ENCODE measurements around the gene SPDYE6.
"Not testable (repeated sequence)": the region's sequence is repeated elsewhere in the genome, so short reads cannot be mapped to it uniquely, and the experiment has no call there.

Gene SPDYE6

DNA sequence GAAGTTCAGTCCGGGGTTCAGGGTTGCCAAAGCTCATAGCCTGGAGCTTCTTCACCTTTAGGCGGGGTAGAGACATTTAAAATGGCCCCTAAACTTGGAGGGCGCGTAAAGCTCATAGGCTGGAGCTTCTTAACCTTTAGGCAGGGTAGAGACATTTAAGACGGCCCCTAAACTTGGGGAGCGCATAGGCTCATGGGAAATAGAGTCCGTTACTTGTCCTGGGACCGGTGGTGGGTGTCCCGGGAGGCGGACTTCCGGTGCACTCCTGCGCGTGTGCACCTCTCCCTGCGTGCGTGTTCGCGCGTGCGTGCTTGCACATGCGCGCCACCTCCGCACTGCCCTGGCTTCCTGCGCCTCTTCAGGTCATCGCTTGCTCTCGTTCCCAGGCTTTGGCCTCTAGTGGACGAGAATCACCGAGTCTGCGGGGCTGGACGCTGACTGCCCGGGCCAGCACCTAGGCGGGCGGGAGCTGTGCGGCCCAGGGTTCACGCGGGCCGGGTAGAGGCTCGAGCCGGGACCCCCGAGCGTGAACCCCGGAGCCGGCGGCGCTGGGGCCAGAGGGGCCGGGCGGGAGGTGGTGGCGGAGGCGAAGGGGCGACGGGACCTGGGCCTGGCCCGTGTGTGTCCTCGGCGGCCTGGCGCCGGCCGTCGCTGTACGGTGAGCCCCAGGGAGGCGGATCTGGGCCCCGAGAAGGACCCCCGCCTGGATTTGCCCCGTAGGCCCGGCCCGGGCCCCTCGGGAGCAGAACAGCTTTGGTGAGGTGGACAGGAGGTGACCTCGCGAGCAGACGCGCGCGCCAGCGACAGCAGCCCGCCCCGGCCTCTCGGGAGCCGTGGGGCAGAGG, 7.5 kb upstream of the SPDYE6 start:
- peak; percentile 89 for DNase-seq

DNA sequence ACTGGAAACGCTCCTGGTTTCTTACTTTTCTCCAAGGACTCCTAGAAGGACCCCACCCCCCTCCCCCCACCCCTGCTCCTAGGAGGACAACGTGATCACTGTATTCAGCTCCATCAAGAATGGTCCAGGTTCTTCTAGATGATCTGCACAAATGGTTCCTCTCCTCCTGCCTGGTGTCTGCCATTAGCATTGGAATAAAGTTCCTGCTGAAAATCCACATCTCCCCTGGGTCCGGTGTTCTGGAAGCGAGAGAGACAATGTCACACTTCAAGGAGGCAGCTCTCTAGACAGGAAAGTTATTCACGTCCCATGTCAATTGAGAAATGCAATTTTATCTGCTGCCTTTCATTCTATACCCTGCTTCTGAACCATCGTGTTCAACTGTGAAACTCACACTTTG, 9.3 kb downstream of the SPDYE6 start:
- DNase-seq = not testable (repeated sequence)

DNA sequence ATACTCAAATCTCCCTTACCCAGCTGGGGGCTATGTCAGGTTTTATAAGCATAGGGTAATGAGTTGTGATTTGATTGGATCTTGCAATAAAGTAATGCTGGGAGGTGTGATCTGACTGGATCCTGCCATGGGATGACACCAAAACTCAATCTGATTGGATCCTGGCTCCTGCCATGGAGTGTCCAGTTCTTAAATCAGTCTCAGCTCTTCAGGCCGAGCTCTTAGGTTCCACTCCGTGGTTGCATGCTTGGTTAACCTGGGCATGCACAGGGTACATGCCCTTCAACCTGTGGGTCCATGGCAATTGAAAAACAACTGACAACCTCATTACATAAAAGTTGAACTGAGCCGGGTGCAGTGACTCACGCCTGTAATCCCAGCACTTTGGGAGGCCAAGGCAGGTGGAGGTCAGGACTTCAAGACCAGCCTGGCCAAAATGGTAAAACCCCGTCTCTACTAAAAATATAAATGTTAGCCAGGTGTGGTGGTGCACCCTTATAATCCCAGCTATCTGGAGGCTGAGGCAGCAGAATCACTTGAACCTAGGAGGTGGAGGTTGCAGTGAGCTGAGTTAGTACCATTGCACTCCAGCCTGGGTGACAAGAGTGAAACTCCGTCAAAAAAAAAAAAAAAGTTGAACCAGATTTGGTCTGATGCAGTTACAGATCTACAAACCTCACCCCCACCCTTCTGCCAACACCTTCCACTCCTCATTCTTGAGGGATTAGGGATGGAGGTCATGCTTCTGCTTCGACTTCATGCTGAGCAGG, 15.5 kb downstream of the SPDYE6 start:
- not testable (repeated sequence) for DNase-seq

DNA sequence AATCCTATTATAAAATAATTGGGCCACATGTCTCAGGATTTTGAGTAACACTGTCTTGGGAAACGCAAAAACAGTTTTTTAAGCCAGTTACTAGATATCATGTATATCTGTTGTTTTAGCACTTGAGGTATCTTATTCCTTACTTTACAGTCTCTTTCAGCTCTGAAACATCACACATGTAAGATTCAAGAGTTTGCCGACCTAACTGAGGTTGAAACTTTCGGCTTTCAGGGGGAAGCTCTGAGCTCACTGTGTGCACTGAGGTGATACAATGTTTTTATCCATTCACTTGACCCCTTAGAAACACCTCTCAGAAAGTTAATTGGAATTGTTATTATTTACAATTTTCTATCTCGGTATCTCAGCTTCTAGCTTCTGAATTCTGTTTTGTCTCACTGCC, 18.8 kb downstream of the SPDYE6 start:
- DNase-seq = not testable (repeated sequence)

DNA sequence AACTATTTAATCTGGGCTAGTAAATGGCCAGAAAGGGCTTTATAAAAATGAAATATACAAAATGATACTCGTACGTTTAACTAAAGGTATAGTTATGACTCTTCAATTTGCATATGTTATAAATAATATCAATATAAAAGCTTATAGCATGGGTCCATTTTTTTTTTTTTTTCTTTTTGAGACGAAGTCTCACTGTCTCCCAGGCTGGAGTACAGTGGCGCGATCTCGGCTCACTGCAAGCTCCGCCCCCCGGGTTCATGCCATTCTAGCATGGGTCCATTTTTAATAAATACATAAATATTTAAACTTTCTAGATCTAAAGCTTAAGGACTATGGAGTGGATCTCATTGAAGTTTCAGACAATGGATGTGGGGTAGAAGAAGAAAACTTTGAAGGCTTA, 19.2 kb downstream of the SPDYE6 start:
- not testable (repeated sequence) for DNase-seq

DNA sequence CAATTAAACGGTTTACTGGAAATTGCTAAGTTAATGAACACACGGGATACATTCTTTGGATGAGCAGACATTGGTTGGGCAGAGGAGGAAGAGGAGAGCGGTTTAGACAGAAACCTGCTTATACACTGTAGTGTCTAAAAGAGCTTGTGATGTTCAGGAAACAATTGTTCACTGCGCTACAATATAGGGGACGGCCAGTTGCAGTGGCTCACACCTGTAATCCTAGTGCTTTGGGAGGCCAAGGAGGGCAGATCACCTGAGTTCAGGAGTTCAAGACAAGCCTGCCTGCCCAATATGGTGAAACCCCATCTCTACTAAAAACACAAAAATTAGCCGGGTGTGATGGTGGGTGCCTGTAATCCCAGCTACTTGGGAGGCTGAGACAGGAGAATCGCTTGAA, 20.7 kb downstream of the SPDYE6 start:
- not testable (repeated sequence) for DNase-seq

DNA sequence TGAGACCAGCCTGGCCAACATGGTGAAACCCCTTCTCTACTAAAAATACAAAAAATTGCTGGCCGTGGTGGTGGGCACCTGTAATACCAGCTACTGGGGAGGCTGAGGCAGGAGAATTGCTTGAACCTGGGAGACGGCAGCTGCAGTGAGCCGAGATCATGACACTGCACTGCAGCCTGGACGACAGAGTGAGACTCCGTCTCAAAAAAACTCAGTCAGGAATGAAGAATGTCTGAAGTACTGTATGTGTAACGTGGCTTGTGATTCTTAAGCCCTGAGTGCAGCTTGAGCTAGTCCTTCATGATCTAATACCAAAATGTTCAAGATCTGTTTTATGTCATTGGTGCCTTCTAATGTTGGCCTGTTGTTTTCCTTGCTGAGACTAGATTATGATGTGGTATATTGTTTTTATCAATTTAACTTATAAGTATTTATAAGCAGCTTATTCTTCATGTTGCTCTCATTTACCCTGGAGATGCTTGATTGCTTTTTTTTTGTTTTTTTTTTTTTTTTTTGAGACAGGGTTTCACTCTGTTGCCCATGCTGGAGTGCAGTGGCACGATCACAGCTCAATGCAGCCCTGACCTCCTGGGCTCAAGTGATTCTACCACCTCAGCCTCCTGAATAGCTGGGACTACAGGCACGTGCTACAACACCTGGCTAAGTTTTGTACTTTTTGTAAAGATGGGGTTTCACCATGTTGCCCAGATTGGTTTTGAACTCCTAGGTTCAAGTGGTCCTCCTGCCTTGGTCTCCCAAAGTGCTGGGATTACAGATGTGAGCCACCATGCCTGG, 25.4 kb downstream of the SPDYE6 start:
- DNase-seq = not testable (repeated sequence)

DNA sequence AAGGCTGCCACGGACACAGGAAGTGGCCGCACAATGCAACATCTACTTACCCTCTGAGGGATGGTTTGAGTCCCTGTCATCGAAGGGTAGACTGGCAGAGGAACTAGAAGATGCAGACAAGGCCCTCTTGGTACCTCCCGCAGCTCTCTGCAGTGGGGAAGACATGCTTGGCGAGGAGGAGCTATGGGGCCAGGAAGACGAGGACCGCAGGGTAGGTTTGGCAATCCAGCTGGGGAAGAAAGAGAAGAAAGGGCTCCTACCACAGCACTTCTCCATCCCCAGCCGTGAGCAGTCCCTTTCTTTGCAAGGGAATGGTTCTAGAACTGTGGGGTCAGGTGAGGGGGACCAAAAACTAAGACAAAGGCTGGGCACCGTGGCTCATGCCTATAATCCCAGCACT, 26.9 kb downstream of the SPDYE6 start:
- not testable (repeated sequence) for DNase-seq

DNA sequence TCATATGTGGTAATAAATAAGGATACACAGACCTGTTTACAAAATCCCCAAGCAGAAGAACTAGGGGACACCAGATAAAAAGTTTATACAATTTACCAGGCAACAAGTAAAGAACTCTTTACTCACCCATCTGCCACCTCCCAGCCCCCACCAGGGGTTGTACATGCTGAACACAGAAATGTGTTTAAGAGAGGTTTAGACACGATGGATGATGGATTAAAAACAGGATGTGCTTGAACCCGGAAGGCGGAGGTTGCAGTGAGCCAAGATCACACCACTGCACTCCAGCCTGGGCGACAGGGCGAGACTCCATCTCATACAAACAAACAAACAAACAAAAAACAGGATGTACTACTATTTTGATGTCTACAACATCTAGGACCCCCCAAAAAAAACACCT, 27.4 kb downstream of the SPDYE6 start:
- not testable (repeated sequence) for DNase-seq

DNA sequence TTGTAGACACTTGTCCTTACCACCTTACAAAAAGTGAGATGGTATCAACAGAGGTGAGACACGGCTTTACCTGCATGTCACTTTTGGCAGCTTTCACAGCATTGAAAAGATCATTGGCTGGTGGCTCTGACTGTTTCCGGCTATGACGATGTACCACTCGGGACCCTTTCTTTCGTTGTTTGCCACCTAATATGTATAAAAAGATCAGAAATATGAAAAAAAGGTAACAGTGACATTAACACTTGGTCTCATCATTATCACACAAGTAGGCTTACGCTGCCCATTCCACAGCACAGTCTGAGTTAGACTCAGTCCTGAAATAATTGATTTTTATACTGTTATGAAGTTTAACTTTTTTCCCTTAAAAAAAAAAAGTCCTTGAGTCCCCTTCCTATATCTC, 29.1 kb downstream of the SPDYE6 start:
- DNase-seq = not testable (repeated sequence)

DNA sequence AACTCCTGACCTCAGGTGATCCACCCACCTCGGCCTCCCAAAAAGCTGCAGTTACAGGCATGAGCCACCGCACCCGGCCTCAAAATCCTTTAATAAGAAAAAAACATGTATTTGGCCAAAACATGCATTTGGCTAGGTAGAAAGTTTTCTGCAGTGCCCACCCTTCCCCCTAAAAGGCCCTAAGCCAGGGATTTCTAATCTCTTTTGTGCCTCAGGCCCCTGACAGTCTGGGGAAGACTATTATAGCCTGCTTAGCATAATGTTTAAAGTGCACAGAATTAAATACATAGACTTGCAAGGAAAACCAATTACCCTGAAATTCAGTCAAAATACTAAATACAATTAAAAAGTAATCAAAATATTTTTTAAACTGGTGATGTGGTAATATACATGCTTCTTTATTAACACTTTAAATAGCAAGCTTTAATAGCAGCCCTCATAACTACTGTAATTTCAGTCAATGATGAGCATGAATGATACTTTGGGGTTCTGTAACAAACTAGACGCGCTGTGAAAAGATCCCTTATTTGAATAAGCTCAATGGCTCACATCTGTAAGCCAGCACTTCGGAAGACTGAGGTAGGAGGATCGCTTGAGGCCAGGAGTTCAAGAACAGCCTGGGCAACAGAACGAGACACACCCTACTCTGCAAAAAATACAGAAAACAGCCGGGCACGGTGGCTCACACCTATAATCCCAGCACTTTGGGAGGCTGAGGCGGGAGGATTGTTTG, 29.9 kb downstream of the SPDYE6 start:
- DNase-seq = no peak

DNA sequence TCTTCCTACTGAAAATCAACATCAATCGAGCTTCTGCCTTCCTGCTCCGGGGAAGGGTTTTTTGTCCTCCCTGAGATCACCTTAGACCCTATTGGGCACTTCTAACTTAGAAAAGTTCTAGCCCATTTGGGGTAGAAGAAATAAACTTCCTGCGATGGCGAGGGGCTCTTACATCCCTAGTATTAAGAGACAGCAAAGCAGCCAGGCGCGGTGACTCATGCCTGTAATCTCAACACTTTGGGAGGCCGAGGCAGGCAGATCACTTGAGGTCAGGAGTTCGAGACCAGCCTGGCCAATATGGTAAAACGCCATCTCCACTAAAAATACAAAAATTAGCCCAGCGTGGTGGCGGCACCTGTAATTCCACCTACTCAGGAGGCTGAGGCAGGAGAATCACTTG, 31.1 kb downstream of the SPDYE6 start:
- DNase-seq = not testable (repeated sequence)

DNA sequence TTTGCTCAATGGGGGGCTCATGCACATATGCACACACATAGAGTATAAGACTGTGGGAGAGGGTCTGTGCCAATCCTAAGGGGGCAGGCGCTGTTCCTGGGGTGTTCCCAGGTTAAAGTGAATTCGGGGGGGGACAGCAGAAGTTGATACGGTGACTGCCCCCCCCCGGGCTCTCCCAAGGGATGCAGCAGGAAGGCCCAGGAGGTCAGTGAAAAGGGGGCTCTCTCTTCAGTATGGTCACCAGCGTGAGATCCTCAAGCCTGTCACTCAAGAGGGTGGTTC, 32.4 kb downstream of the SPDYE6 start:
- DNase-seq = no peak

DNA sequence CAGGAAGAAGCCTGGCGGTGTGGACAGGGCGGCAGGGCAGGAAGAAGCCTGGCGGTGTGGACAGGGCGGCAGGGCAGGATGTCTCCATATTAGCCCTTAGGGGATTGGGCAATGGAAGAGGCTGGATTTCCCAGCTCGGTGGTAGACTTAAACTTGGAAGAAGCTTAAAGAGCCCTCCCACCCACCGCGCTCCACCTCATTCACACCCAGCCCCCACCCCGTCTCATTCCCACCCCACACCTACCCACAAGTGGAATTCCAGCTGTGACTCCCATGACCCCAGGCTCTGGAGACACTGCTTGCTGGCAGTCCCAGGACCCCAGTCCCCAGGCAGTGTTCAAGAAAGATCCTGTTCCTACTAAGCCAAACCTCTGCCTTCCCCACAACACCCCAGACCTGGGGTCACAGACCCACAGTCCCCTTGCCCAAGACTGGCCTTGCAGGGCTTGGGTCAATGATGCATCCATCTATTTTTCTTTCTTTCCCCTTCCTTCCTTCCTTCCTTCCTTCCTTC, 34.0 kb downstream of the SPDYE6 start:
- DNase-seq = no peak

DNA sequence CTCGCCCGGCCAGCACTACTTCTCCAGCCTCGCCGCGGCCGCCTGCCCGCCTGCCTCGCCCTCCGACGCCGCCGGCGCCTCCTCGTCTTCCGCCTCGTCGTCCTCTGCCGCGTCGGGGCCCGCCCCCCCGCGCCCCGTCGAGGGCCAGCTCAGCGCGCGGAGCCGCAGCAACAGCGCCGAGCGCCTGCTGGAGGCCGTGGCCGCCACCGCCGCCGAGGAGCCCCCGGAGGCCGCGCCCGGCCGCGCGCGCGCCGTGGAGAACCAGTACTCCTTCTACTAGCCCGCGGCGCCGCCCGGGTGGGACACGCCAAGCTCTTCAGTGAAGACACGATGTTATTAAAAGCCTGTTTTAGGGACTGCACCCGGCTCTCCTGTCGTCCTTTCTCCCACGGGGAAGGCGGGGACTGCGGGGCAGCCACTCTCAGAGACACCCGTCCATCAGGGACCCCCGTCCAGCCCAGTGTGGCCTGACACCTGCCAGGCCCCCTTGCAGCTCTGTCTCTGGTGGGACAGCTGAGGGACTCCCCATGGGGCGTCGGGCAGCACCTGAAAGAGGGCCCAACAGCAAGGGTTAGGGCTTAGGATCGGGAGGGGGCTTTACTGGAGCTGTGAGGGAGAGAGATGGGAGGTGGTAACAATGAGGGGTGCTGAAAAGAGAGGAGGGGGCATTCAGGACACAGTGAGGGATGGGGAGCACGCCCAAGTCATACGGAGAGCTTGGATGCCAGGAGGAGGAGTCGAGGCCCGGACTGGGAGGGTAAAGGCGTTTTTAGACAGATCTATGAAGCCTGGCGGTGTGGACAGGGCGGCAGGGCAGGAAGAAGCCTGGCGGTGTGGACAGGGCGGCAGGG, 34.7 kb downstream of the SPDYE6 start:
- no peak for DNase-seq

DNA sequence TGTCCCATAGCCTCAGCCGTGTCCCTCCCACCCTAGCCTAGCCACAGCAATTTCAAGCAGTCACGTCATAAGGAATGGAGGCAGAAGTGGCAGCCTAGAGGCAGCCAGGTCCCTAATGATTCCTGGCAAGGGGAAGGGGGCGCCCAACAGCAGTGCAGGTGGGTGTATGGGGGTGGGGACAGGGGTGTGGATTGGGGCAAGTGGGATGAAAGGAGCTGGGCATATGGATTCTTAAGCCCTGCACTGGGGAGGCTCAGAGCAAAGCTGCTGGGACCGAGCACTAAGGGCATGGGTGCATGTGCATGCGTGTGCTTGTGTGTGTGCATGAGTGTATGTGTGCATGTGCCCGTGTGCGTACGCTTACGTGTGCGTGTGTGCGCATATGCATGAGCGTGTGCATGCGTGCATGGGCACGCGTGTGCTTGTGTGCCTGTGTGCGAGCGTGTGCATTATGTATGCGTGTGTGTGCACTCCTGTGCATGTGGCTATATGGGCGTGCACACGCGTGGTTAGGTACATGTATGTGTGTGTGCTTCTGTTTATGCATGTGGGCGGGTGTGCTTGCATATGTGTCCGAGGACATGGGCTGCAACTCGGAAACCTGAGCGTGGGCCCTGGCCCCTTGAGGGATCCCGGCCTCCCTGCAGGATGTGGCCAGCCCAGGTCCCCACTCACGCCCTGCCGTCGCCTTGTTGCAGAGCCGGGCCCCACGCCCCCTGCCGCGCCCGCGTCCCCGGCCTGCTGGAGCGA, 35.5 kb downstream of the SPDYE6 start:
- DNase-seq = no peak

DNA sequence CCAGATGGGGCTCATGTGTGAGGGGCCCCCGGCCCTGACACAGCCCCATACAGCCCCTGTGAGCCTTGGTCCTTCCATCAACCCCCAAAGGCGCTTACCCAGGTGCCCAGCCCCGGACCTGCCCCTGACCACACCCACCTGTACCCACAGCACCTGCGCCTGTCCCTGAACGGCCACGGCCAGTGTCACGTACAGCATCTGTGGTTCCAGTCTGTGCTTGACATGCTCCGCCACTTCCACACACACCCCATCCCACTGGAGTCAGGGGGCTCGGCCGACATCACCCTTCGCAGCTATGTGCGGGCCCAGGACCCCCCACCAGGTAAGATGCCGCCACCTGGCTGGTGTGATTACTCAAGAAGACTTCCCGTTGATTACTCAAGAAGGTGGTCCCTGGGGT, 36.1 kb downstream of the SPDYE6 start:
- DNase-seq = no peak

DNA sequence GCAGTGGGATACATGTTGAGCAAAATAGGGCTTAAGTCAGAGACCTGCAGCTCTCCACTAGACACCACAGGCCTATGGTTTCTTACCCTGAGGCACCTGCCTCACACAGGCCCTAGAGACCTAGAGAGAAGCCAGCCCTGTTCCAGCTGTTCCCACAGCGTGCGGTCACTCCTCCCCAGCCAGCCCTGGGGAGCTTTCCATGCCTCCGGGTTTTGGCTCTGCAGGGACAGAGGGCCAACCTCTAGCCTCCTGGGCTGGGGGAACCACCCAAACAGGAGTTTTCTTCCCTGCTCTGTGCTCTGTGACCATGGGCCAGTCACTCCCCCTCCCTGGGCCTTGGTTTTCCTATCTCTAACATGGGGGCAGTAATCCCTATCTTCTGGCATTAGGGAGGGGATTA, 36.6 kb downstream of the SPDYE6 start:
- DNase-seq = no peak

DNA sequence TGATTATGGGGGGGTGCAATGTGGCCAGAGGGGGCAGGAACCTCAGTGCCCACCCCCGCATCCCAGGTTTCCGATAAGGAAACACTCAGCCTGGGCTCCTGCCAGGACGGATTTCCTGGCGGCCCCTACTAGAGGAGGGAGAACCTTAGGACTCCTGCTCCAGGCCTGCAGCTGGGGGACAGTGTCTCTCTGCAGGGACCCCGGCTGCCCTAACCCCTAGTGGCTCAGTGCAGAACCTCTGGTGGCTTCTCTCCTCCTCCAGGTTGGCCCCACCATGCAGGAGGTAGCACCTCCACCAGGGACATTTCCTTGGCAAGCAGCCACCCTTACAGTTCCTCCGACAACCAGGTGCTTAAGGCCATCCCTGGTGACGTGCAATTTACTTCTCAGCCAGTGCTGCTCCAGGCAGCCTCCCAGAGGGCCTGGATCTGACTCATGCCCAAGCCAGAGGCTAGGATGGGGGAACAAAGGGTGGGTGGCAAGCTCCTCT, 37.7 kb downstream of the SPDYE6 start:
- DNase-seq = no peak

DNA sequence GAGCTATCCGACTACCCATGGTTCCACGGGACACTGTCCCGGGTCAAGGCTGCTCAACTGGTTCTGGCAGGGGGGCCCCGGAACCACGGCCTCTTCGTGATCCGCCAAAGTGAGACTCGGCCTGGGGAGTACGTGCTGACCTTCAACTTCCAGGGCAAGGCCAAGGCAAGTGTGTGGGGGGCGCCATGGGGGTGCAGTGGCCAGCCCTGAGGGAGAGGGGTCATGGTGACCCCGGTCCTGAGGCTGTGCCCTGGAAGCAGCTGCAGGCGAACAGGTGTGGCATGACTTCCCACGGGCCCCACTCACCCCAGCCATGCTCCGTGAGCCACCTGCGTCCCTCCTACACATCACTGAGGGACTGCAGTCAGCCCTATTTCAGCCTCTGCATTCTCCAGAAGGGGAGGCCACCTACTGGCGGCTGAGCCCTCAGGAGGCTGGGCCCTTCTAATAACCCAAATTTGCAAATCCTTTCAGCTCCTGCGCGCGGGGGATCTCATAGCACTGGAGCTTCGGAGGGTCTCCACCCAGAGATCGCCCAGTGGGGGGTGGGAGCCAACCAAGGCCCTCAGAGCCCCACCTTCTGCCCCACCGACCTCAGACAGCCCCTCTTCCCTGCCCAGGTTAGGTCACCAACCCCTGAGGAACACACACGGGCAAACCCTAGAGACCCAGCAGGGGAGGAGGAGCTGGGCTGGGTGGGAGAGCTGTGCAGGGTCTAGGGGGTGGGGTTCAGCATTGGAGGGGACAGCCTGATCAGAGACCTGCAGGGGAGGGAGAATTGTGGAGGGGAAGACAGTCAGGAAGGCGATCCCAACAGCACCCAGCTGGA, 38.8 kb downstream of the SPDYE6 start:
- no peak for DNase-seq
